Suppressor macrophage (primary cell): ENCODE data around the gene FIBCD1.
"Not testable (repeated sequence)": the region's sequence is repeated elsewhere in the genome, so short reads cannot be mapped to it uniquely, and the experiment has no call there.

Experiments used
- DNase-seq, 4 experiments: peaks; one replicate each; pipeline ENCODE4 v3.0.0-alpha.2; 2020 to 2022

The FIBCD1 gene

GRCh38 chr9:130973686-130974281 lies 34.7 kb upstream of the FIBCD1 start:
- no peak for DNase-seq

- no peak for DNase-seq
Observed at GRCh38 chr9:130972957-130973685, 34.1 kb upstream of the FIBCD1 start.

- no peak for DNase-seq
Observed at GRCh38 chr9:130972277-130972956, 33.4 kb upstream of the FIBCD1 start.

- DNase-seq: no peak
Observed at GRCh38 chr9:130971294-130971849, 32.3 kb upstream of the FIBCD1 start.

- no peak for DNase-seq
Observed at GRCh38 chr9:130970855-130971254, 31.8 kb upstream of the FIBCD1 start.

GRCh38 chr9:130970052-130970451 lies 31.0 kb upstream of the FIBCD1 start:
- no peak for DNase-seq

GRCh38 chr9:130965680-130966079 lies 26.6 kb upstream of the FIBCD1 start:
- no peak for DNase-seq

GRCh38 chr9:130963916-130964315 lies 24.9 kb upstream of the FIBCD1 start:
- no peak for DNase-seq

GRCh38 chr9:130963337-130963908 lies 24.4 kb upstream of the FIBCD1 start:
- no peak for DNase-seq

GRCh38 chr9:130962418-130963316 lies 23.6 kb upstream of the FIBCD1 start:
- DNase-seq: no peak

- no peak for DNase-seq
Observed at GRCh38 chr9:130961511-130962300, 22.7 kb upstream of the FIBCD1 start.

GRCh38 chr9:130960522-130961378 lies 21.7 kb upstream of the FIBCD1 start:
- no peak for DNase-seq

GRCh38 chr9:130959809-130960334 lies 20.8 kb upstream of the FIBCD1 start:
- DNase-seq: no peak

- DNase-seq: not testable (repeated sequence)
Observed at GRCh38 chr9:130958564-130958963, 19.5 kb upstream of the FIBCD1 start.

- DNase-seq: no peak
Observed at GRCh38 chr9:130957451-130958203, 18.6 kb upstream of the FIBCD1 start.

- no peak for DNase-seq
Observed at GRCh38 chr9:130956636-130957450, 17.8 kb upstream of the FIBCD1 start.

- no peak for DNase-seq
Observed at GRCh38 chr9:130955947-130956621, 17.0 kb upstream of the FIBCD1 start.

- not testable (repeated sequence) for DNase-seq
Observed at GRCh38 chr9:130954925-130955324, 15.9 kb upstream of the FIBCD1 start.
